GM19395 (cell line): Measurements from ENCODE around the gene CACNA1D.
A peak's percentile ranks its signal among the peaks of the same experiment; 100 is the strongest.

Source experiments
- ATAC-seq: cut with Tn5 transposase; IDR thresholded peaks from one replicate; pipeline ENCODE4 v1.9.1; 2021; ENCODE audit warnings: mild to moderate bottlenecking, moderate library complexity; ENCODE audit not compliant: unreplicated experiment

CACNA1D gene

DNA sequence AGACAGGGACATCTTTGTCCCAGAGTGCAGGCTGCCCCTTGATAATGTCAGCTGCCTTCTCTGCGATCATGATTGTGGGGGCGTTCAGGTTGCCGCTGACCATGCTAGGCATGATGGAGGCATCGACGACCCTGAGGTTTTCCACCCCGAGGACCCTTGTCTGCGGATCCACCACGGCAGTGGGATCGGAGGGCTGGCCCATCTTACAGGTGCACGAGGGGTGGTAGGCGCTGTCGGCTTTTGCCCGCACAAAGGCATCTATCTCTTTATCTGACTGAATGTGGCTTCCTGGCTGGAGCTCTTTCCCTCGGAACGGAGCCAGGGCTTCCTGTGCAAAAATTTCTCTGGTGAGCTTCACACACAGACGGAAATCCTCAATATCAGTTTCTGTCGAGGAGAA lies 323.4 kb downstream of the CACNA1D start:
- no peak for ATAC-seq

DNA sequence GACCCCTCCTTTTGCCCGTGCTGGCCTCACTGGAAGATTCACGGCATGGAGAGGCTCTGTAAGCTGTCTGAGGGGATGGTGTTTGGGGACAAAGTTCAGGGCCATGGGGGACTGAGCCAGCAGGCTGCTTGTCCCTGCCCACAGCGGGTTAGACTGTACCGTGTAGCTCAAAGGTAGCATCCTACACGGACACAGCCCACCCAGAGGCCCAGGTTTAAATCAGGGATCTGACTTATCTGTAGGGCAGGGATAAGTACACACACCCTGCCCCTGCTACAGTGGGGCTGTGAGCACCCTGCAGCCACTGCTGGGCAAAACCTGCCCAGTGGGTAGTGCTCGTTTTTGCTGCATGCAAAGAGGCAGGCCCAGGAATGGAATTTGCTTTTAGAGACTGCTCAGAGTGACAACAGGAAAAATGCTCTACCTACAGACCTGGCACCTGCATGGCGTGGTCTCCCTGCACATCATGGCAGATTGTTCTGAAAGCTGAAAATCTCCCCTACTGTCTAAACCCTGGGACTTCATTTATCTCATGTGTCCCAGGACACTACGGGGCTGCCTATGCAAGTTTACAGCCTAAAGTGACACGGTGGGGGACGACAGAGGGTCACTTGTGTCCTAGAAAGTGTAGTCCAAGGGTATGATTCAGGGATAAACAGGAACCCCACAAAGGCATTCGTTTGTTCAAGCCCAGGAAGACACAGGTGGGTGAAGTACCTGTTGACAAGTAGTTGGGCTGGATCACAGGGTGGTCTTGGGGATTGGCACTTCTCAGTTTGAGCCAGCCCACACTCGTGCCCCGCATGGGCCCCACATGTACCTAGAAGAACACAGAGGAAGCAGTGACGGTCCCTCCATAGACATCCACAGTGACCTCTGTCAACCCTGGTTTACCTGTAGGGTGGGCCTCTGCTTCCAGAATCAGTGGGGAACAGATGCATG lies 324.1 kb downstream of the CACNA1D start:
- ATAC-seq, result no peak

DNA sequence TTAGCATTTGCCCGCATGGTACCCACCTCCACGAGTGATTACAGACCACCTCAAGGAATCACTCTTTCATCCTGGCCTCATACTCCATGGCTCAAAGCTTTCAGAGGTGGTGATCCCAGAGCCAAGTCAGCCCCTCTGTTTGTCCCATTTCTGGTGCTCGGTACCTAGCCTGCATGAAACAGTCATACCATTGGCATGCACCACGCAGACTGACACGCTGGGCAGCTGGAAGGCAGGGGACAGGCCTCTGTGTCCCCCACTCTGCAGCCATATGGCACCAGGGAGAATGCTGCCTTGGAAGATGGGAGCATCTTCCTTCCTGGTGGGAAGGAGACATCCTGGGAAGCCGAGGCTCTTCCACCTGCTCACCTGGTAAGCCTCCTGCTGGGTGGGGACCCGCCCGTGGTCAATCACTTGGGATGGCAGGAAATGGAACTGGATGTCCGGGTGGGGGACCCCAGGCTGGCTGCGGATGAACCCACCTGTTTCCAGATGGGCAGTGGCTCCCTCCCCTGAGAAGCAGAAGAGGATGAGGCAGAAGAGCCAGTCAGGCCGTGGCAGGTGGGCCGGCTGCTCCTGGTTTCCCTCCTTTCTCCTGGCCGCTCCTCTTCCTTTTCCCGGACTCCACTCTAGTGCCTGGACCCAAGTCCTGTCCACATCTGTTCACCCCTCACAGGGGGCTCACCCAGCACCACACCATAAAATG lies 324.9 kb downstream of the CACNA1D start:
- no peak for ATAC-seq

DNA sequence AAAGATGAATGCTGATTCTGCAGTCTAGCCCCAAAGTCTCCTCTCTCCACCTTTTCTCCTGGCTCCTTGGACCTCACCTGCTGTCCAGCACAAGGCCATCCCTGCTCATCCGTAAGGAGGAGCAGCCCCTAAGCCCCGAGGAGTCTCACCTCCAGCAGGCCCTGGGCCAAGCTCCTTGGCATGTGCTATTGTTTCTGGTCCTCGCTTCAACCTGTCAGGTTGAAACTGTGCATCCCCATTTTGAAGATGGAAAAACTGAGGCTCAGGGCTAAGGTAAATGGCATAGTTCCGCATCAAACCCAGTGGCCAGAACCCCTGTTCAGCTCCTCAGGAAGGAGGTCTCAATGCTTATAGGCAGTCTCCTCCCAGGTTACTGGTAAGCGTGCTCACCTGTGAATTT lies 325.7 kb downstream of the CACNA1D start:
- no peak for ATAC-seq

DNA sequence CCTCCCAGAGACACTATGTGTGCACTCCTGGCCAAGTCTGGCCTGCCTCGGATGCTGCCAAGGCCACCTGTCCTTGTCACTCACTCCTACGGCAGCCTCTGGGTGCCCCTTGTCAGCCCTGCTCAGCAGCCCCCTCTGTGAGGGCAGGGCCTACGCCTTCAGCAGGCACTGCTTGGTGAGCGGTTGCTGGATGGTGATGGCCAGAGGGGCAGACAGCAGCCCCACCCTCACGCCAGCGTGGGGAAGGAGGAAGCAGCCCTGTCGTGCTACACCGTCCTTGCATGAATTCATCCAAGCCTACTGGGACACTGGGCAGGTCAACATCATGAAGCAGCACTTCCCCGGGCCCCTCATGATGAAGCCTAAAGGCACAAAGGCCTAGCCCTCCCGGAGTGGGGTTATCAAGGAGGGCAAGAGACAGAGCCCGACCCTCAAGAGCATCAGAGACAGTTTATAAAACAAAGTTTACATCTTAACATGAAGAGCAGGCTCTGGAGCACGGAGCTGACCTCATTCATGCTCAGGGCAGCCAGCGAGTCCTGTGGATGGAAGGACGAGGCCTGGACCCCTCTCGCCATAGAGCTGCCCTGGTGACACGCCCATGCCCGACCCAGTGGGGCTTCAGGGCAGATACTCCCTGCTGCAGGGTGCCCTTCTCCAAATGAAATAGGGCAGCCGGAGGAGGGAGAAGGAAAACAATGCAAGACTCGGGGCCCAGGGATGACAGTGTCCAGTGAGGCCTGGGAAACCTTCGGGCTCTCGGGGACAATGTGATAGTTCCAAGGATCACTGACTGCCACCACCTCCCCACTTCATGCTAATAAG lies 326.6 kb downstream of the CACNA1D start:
- no peak for ATAC-seq

DNA sequence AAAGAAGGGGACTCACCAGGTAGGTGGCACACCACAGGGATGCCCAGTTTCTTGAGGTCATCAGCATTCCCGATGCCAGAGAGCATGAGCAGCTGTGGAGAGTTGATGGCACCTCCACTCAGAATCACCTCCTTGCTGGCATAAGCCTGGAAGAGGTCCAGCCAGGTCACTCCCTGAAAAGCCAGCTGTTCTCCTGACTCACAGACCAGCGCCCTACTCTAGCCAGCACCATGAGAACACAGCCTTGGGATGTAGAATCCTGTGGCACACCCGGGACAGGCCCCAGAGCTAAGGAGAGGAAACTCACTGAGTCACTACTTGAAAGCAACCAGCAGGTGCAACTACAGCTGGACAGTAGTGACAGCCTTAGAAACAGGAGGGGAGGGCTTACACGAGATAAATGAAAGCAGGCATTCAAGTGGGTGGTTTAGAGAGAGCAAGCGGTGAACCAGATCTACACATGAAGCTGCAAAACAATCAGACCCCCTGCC lies 327.3 kb downstream of the CACNA1D start:
- peak; percentile 79 for ATAC-seq

DNA sequence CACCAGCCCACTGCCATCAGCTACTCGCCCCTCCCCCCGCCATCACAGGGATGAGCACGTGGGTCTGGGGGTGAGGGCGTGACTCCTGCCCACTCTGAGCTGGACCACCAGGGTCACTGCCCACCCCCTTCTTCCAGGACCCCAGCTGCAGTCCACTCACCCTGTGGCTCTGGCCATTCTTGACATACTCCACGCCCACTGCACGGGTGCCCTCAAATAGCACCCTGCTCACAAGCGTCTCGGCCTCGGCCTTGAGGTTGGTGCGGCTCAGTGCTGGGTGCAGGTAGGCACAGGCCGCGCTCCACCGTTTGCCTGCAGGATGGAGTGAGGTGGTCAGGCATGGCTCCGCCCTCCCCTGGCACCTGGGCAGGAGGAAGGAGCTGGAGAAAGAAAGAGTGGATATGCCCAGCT lies 327.9 kb downstream of the CACNA1D start:
- no peak for ATAC-seq

DNA sequence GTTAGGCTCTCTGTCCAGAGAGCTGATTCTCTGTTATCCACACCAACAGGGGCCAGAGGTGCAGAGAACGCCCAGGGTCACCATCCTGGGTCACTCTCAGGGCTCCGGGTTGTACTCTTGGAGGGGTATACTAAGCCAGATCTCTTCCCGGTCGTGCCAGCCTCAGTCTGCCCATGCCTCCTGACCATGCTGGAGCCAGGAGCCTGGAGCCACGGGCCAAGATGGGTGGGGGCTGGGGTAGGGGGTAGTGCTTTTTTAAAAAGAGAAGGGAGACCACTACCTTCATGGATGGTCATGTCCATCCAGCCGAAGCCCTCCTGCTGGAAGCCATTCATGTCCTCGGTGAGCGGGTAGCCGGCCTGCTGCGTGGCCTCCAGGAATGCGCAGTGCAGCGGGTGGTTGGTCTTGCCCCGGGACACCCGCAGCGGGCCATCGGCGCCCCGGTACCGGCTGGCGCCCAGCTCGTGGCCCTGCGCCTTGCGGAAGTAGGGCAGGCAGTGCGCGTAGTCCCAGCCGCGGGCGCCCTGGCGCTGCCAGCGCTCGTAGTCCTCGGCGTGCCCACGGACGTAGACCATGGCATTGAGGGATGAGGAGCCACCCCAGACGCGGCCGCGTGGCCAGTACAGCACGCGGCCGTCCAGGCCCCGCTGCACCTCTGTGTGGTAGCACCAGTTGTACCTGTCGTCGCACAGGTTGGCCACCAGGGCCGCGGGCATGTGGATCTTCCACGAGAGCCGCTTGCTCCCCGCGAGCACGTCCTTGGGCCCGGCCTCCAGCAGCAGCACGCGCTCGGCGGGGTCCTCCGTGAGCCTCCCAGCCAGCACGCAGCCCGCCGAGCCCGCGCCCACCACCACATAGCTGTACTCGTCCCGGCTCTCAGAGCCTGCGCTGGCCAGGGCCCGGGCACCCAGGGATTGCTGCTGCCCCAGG lies 328.9 kb downstream of the CACNA1D start:
- no peak for ATAC-seq

DNA sequence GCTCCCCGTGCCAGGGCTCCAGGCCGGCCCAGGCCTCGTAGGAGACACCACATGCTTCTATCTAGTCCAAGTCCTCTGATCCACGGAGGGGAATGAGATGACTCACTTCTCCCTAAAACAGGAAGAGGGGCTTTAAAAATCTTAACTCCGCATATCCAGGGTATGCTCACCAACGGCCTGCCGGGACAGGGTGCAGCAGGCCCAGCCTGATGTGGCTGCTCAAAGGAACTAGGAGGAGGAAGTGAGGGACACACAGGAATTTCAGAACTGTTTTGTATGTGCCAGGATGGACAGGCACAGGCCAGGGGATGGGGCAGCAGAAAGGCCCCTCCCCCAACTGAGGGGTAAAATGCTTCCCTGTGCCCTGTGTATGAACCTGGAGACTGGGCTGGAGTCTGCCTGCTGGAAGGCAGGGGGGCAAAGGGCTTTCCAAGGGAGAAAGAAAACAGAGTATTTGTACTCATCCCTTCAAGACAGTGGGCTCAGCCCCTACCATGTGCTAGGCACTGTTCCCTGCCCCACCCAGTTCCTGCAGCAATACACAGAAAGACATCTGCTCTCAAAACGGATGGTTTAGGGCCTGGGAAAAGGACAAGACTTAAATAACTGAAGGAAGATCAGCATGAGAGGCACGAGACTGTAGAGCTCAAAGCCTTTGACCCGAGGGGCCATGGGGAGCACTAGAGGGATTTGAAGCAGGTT lies 329.7 kb downstream of the CACNA1D start:
- no peak for ATAC-seq

DNA sequence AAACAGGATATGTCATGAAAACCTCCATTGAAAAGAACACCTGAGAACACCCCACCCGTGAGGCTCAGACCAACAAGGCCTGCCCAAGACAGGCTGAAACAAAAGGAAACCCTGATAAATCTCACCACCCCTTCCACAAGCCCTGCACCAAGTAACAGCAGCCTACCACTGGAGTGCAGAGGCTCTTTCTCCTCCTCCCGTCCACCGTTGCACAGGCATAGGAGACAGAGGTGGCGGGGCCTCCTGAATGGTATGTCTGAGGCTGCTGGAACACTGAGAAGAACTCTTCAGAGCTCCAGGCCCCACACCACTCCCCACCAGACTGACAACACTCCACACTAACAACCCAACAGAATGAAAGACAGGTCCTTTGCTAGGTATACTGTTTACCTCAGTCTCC lies 330.4 kb downstream of the CACNA1D start:
- ATAC-seq, result no peak

DNA sequence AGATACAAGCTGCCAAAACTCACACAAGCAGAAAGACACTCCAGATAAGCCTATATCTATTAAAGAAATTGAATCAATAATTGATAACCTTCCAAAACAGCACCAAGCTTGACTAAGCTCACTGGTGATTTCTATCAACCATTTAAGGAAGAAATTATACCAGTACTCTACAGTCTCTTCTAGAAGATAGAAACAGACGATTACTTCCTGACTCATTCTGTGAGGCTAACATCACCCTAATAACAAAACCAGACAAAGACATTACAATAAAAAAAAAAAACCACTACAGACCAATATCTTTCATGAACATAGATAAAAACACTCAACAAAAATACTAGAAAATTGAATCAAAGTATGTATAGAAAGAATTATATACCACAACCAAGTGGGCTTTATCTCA lies 331.6 kb downstream of the CACNA1D start:
- no peak for ATAC-seq

DNA sequence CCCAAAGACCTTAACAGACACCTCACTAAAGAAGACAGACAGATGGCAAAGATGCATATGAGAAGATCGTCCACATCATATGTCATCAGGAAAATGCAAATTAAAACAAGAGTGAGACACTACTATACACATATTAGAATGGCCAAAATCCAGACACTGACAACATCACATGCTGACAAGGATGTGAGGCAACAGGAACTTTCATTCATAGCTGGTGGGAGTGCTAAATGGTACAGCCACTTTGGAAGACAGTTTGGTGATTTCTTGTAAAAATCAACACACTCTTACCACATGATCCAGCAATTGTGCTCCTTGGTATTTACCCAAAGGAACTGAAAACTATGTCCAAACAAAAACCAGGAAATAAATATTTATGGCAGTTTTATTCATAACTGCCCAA lies 334.2 kb downstream of the CACNA1D start:
- no peak for ATAC-seq

DNA sequence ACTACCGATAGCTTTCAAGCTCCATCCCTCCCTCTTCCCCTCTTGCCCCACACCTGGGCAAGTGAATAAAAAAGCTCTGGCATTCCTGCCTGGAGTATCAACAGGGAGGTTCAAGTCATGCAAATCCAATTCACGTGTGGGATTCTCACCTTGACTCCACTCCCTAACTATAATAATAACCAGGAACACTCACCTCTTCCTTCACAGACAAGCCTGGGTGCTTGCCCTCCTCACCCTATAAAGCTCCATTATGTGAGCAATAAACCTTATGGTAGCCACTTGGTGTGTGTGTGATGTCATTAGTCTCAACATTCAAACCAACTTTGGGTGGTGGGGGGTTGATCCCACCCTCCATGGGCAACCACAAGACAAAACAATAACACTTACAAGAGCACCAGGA lies 335.2 kb downstream of the CACNA1D start:
- no peak for ATAC-seq

DNA sequence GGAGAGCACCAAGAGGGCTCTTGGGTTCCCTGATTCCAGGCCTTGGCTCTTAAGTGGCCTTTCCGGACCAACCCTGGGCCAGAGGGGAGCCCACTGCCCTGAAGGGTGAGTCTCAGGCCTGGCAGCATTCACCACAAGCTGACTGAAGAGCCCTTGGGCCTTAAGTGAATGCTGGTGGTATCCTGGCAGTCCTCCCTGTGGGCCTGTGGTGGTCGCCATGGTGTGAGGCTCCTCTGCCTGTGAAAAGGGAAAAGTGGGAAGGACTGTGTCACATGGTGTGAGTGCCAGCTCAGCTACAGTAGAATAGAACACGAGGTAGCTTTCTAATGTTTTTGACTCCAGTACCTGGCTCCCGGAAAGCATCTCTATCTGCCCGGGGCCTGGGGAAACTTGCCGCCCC lies 336.5 kb downstream of the CACNA1D start:
- ATAC-seq, result no peak

DNA sequence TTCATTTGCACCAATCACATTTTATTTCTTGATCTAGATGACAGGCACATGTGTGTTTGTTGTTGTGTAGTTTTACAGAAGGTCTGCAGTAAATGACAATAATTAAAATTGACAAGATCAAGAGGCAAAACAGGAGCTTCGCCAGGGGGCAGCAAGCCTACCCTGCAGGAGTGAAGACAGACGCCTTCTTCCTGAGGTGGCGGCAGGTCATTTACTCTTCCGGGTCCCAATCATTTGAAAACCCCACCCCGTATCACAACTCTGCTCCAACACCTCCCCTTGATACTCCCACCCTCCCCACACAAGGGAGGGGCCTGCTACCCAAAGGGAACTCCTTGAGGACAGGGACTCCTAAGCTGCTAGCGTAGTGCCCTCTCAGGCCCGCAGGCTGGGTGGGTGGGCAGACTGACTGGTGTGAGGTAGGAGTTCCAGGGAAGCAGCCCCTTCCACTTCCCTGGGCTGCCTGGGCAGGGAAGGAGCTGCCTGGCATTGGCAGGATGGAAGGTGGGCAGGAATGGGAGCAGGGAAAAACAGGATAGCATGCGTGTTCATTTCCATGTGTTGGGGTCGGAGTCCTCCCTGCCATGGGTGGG lies 338.7 kb downstream of the CACNA1D start:
- ATAC-seq, result no peak

DNA sequence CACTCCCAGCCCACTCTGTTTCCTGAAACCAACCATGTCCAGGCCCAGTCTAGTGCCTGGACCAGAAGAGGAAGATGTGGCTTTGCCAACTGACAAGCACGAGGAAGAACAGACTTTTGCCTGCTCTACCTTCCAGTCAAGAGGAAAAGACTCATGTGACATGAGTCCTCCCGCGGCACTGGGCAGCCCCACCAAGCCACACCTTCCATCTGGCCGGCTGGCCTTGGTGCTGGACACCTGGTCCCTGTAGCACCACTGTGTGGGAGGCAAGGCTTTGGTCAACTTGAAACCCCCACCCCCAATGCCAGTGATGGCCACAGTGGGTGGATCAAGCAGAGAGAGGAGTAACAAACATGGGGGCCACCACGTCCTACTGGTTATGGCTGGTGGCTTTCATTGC lies 339.3 kb downstream of the CACNA1D start:
- ATAC-seq, result no peak

DNA sequence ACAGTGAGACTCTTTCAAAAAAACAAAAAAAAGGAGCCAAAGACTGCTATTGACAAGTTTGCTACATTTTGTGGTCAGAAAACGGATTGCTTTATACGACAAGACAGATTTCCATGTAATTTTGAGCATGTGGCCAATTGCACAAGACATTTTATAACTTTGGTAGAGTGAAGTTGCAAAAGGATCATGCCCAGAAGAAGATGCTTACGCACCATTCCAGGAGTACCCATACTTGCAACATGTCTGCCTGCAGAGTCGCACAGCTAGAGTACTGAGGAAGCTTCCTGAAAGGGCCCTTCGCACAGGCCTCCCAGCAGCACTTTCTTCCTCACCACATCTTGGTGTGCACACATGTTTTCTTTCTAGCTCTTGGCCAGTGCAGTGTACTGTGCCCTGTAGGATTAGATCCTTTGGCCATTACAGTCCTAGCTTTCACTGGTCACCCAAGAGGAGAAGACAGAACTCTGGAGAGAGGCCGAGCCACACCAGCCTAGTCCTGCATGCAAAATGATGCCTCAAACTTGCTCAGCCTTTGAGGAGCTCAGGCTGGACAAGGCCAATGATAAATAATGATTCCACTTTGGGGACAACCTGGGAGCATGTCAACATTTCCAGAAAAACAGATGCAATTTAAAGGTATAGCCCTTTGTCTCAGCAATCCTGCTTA lies 340.2 kb downstream of the CACNA1D start:
- ATAC-seq, result no peak

DNA sequence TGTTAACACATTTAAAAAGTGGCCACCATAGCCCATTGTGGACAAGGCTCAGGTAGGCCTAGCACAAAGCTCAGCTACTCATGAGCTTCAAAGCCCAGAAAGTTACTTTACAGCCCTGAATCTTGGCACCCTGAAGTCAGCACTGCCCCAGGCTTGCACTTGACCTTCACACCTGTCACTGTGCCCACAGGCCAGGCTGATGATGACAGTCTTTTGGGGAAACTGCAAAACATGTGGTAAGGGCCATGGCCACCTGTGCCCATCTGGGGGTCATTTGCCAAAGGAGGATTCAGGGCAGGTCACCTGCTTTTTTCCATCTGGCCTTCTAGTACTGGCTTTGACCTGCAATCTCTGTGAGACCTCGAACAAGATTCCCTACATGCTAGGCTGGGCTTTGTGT lies 340.8 kb downstream of the CACNA1D start:
- no peak for ATAC-seq
